Ascending aorta (tissue), 2 donors: ENCODE results near the gene WDR36. TPM values are rescaled to one million over a fixed set of nuclear protein-coding genes. Genes with fewer than 3 reads are reported as not detected.
"Not testable (repeated sequence)": the region's sequence is repeated elsewhere in the genome, so short reads cannot be mapped to it uniquely, and the experiment has no call there.

Experiments
- DNase-seq, 2 donors: peaks; one replicate each; pipeline ENCODE4 v3.0.0-alpha.2; 2019; ENCODE audit warnings: low spot score in 2 of 2
- H3K27ac ChIP-seq, 2 donors: fragments of 200-600 bp; sonication (generic); one replicate each; pipeline ENCODE4 v1.5.1; 2016 to 2017; ENCODE audit warnings: mild to moderate bottlenecking in 1 of 2
- H3K27me3 ChIP-seq: fragments of 200-600 bp; sonication (generic); one replicate; pipeline ENCODE4 v1.5.1; 2017
- H3K36me3 ChIP-seq, 2 donors: fragments of 200-600 bp; sonication (generic); one replicate each; pipeline ENCODE4 v1.5.1; 2016
- H3K4me1 ChIP-seq, 2 donors: fragments of 200-600 bp; sonication (generic); one replicate each; pipeline ENCODE4 v1.5.1; 2016 to 2017; ENCODE audit warnings: mild to moderate bottlenecking in 1 of 2
- H3K4me3 ChIP-seq, 2 donors: fragments of 200-600 bp; sonication (generic); one replicate each; pipeline ENCODE4 v1.5.1; 2016 to 2017; ENCODE audit warnings: mild to moderate bottlenecking in 1 of 2
- H3K9me3 ChIP-seq, 2 donors: fragments of 200-600 bp; sonication (generic); one replicate each; pipeline ENCODE4 v1.5.1; 2016
- CTCF ChIP-seq, 3 experiments: fragments of 200-600 bp in 2 of 3; fragments of 450-650 bp in 1 of 3; sonication (generic) in 2 of 3; IDR thresholded peaks; one replicate each; pipeline ENCODE4 v1.5.1; 2016 to 2019; ENCODE audit warnings: antibody characterized with exemption in 3 of 3, mild to moderate bottlenecking in 1 of 3, moderate library complexity in 1 of 3
- intact Hi-C: fragments of 100-400 bp; cut with DNase I; formaldehyde crosslinking; loops from one replicate; pipeline ENCODE4 v1.15.1; 2023
- total RNA-seq: library from RNA; depleted of rRNA; stranded (reverse); fragments of >200 nt; gene quantifications from one replicate; pipeline ENCODE4 v1.1.0, GENCODE V29; 2016

The WDR36 gene
- total RNA-seq, 1 donor from 2014 or later, result 8.4 TPM

DNA sequence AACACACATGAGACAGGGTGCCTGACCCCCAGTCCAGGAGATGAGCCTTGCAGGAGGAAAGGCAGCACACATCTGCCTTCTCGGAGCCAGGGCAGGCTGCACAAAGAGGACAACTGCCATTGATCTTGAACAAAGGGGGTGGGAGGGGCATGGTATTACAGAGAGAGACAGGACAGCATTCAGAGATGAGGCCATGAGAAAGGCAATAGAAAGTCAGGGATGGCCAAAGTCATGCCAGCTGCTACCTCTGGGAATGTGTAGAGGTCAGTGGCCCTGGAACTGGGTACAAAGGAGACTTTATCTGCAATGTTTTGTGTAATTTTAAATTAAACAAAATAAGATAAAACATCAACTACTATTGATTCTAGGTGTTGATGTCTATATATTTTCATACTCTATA is 43.2 kb downstream of the WDR36 start:
- Histone ChIP-seq H3K36me3 (no peaks in the 10 kb centered on the region), H3K27ac (no peak overlapping the region), H3K4me1 (no peaks in the 10 kb centered on the region), H3K4me3 (no peak overlapping the region), H3K27me3 (no peaks in the 10 kb centered on the region), H3K9me3 (no peaks in the 10 kb centered on the region)
- no peak for TF ChIP-seq CTCF (IDR thresholded peaks at IDR 0.05)
- DNase-seq, result no peak
- intact Hi-C loops, result no loop called here

- Histone ChIP-seq H3K27ac (no peak overlapping the region), H3K36me3 (no peaks in the 10 kb centered on the region), H3K27me3 (no peaks in the 10 kb centered on the region), H3K4me1 (no peaks in the 10 kb centered on the region), H3K9me3 (no peaks in the 10 kb centered on the region), H3K4me3 (no peak overlapping the region)
- no peak for TF ChIP-seq CTCF (IDR thresholded peaks at IDR 0.05)
- intact Hi-C loops, result no loop called here
- DNase-seq, result no peak
Observed at GRCh38 chr5:111135946-111136345, 43.8 kb downstream of the WDR36 start.

DNA sequence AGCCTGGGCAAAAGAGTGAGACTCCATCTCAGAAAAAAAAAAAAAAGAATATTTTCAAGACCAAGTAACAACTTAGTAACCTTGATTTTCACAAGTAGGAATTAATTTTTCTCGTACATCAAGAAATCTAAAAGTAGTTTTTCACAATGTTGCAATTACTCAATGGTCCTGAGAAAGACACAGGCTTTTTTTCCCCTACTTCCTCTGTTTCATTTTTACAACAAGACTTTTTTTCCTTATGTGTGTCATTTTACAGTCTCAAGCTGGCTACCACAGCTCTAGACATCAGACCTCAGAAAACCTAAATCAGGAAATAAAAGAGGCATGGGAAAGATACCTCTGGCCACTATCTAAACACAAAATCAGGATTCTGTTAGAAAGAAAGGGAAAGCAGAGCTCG is 45.9 kb downstream of the WDR36 start:
- no peak overlapping the region for H3K4me3 ChIP-seq
- TF ChIP-seq CTCF (IDR thresholded peaks at IDR 0.05), result no peak
- no peaks in the 10 kb centered on the region for H3K27me3 ChIP-seq
- intact Hi-C loops, result no loop called here
- H3K27ac ChIP-seq, result no peak overlapping the region
- DNase-seq, result no peak
- no peaks in the 10 kb centered on the region for H3K36me3 ChIP-seq
- H3K9me3 ChIP-seq, result no peaks in the 10 kb centered on the region
- H3K4me1 ChIP-seq, result no peaks in the 10 kb centered on the region

DNA sequence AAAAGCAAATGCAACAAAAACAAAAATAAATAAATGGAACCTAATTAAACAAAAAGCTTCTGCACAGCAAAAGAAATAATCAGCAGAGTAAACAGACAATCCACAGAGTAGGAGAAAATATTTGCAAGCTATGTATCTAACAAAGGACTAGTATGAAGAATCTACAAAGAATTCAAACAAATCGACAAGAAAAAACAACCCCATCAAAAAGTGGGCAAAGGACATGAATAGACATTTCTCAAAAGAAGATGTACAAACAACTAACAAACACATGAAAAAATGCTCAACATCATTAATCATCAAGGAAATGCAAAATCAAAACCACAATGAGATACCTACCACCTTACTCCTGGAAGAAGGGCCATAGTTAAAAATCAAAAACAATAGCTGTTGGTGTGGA is 49.3 kb downstream of the WDR36 start:
- DNase-seq, H3K27ac ChIP-seq, H3K9me3 ChIP-seq, H3K4me1 ChIP-seq, H3K27me3 ChIP-seq, H3K36me3 ChIP-seq, H3K4me3 ChIP-seq, intact Hi-C loops: not testable (repeated sequence)

DNA sequence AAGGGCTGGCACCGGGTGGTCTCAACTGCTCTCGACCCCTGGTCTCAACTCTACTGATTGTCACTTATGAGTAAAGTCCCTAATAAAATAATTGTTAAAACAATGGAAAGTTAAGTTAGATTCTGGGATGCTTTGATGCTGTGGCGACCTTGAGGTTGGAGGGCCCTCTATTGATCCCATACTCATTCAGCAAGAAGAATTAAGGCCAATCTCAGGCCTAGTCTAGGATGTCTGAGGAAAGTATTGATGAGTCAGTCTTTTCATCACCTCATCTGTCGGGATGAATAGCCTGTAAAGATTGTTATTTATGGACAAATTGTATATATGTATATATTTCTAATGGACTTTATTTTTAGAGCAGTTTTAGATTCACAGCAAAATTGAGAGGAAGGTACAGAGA is 50.8 kb downstream of the WDR36 start:
- Histone ChIP-seq H3K36me3 (no peaks in the 10 kb centered on the region), H3K9me3 (no peaks in the 10 kb centered on the region), H3K27ac (no peak overlapping the region), H3K27me3 (no peaks in the 10 kb centered on the region), H3K4me3 (no peak overlapping the region), H3K4me1 (no peaks in the 10 kb centered on the region)
- intact Hi-C loops, result no loop called here
- DNase-seq, result no peak
- no peak for TF ChIP-seq CTCF (IDR thresholded peaks at IDR 0.05)

GRCh38 chr5:111143910-111144309 is 51.8 kb downstream of the WDR36 start:
- H3K4me3 ChIP-seq, result no peak overlapping the region
- intact Hi-C loops, result no loop called here
- no peaks in the 10 kb centered on the region for H3K4me1 ChIP-seq
- H3K27me3 ChIP-seq, result no peaks in the 10 kb centered on the region
- no peaks in the 10 kb centered on the region for H3K9me3 ChIP-seq
- no peak overlapping the region for H3K27ac ChIP-seq
- H3K36me3 ChIP-seq, result no peaks in the 10 kb centered on the region
- peak in 1 of 2 donors; percentile 68 for DNase-seq
- no peak for TF ChIP-seq CTCF (IDR thresholded peaks at IDR 0.05)
